Measurements from ENCODE around the gene SMPDL3A. TPM values are rescaled to one million over a fixed set of nuclear protein-coding genes. Genes with fewer than 3 reads are reported as not detected.

Gene SMPDL3A
- total and polyA plus RNA-seq, 2 of the 8 experiments (the other 6 are each of a cell fraction or from before 2014, with no cell fraction given), result 3.5 to 3.9 TPM

- no peaks in the 10 kb centered on the region for H3K36me3 ChIP-seq (ENCODE audit: control insufficient read depth in 2 of 4, insufficient read depth in 4 of 4, low read length in 3 of 4)
- WGBS, 2 experiments (ENCODE audit: extremely low coverage in 1 of 2, insufficient coverage in 1 of 2, insufficient read length in 1 of 2, insufficient replicate concordance in 2 of 2, low coverage in 1 of 2, low lambda C conversion rate in 2 of 2, missing lambda C conversion rate in 1 of 2), result 95% methylated on average over 4 of the region's 4 CpGs; no CpG with 5 or more reads in 1 of the 2 experiments
- no peak for TF ChIP-seq YY1 (IDR thresholded peaks at IDR 0.05; ENCODE audit: low read depth, low read length)
- TF ChIP-seq NRF1 (IDR thresholded peaks at IDR 0.05; ENCODE audit: low read depth, low read length), result no peak
- no peak for TF ChIP-seq ATF3 (IDR thresholded peaks at IDR 0.05; ENCODE audit: insufficient read depth, low read depth, low read length)
- no peak for TF ChIP-seq HDAC2 (IDR thresholded peaks at IDR 0.05; ENCODE audit: borderline replicate concordance in 1 of 2, low read depth in 2 of 2, low read length in 2 of 2)
- no peak for TF ChIP-seq USF2 (IDR thresholded peaks at IDR 0.05; ENCODE audit: low read length)
- TF ChIP-seq POLR2A (IDR thresholded peaks at IDR 0.05; ENCODE audit: control extremely low read depth in 1 of 2, low read depth in 2 of 2, low read length in 2 of 2), result no peak
- no peak for TF ChIP-seq NANOG (IDR thresholded peaks at IDR 0.05; ENCODE audit: insufficient read depth, low read depth, low read length, poor library complexity, severe bottlenecking)
- TF ChIP-seq JUND (IDR thresholded peaks at IDR 0.05; ENCODE audit: low read length), result no peak
- no peak for TF ChIP-seq PHF8 (conservative IDR thresholded peaks at IDR 0.05; ENCODE audit: low read depth, low read length)
- no peak for TF ChIP-seq RFX5 (IDR thresholded peaks at IDR 0.05; ENCODE audit: borderline replicate concordance, low read depth, low read length)
- no peak for TF ChIP-seq HDAC6 (IDR thresholded peaks at IDR 0.05; ENCODE audit: low read depth, low read length)
- TF ChIP-seq JUN (IDR thresholded peaks at IDR 0.05; ENCODE audit: low read depth, low read length), result no peak
These were observed 39.5 kb upstream of the SMPDL3A start for GRCh38 chr6:122749451-122750050.

More at GRCh38 chr6:122749451-122750050, 39.5 kb upstream of the SMPDL3A start:
- Histone ChIP-seq H3K79me2 (ENCODE audit: control insufficient read depth in 1 of 2, insufficient read depth in 2 of 2, low read length in 2 of 2) (no peaks in the 10 kb centered on the region), H2AK5ac (ENCODE audit: low read depth, low read length) (no peak overlapping the region), H3K14ac (ENCODE audit: insufficient read length) (no peak overlapping the region), H2BK20ac (ENCODE audit: low read length) (no peak overlapping the region), H4K5ac (ENCODE audit: insufficient read length, low read depth, low read length) (no peak overlapping the region), H3K4ac (replicated peaks; ENCODE audit: insufficient read length, low read depth, low read length) (no peak overlapping the region), H3K9ac (replicated peaks in 1 of 4; ENCODE audit: extremely low read depth in 1 of 4, low read depth in 3 of 4, low read length in 3 of 4) (no peak overlapping the region), H2BK12ac (ENCODE audit: low read depth, low read length) (no peak overlapping the region), H3K23ac (ENCODE audit: insufficient read length) (no peak overlapping the region), H3K27me3 (replicated peaks in 1 of 4; ENCODE audit: control insufficient read depth in 3 of 4, extremely low read depth in 1 of 4, insufficient read depth in 3 of 4, low read length in 3 of 4) (0 out of 7 replicates have a peak, but pooled peaks cover 0 to 1% (median 0%) of the 10 kb centered on the region in 4 experiments), H3K56ac (replicated peaks; ENCODE audit: insufficient read length, low read depth, low read length) (no peak overlapping the region), H3K9me3 (ENCODE audit: insufficient read depth in 2 of 2, low read depth in 1 of 2, low read length in 1 of 2) (peaks cover 3% of the 10 kb centered on the region in 2 experiments; a peak in 1 of 4 replicates), H4K91ac (replicated peaks; ENCODE audit: insufficient read length, low read length) (no peak overlapping the region), H2BK15ac (ENCODE audit: low read length) (no peak overlapping the region), H3K23me2 (ENCODE audit: low read depth, low read length) (no peaks in the 10 kb centered on the region), H3K18ac (ENCODE audit: extremely low read depth, low read length) (no peak overlapping the region), H4K8ac (ENCODE audit: extremely low read depth, insufficient read depth, low read length) (no peak overlapping the region), H4K20me1 (replicated peaks in 1 of 2; ENCODE audit: control insufficient read depth in 1 of 2, insufficient read depth in 2 of 2, low read length in 2 of 2) (no peaks in the 10 kb centered on the region), H2BK120ac (replicated peaks; ENCODE audit: low read depth, low read length) (no peak overlapping the region), H3K79me1 (ENCODE audit: low read depth, low read length) (no peaks in the 10 kb centered on the region), H3K4me3 (ENCODE audit: extremely low read depth in 1 of 4, insufficient read depth in 2 of 4, low read depth in 3 of 4, low read length in 4 of 4) (no peak overlapping the region), H2AFZ (ENCODE audit: low read length) (no peak overlapping the region), H2BK5ac (ENCODE audit: low read depth, low read length) (no peak overlapping the region), H3K4me1 (replicated peaks in 1 of 4; ENCODE audit: control insufficient read depth in 3 of 4, insufficient read depth in 4 of 4, low read length in 3 of 4) (peaks cover 0 to 4% (median 1%) of the 10 kb centered on the region in 4 experiments; a peak in 1 of 7 replicates), H3K27ac (ENCODE audit: low read depth, low read length) (no peak overlapping the region), H3K4me2 (ENCODE audit: insufficient read depth in 1 of 2, low read depth in 2 of 2, low read length in 2 of 2) (no peak overlapping the region)
- ChIA-PET POLR2A (ENCODE audit: partially characterized antibody) (no interaction called here), CTCF (ENCODE audit: partially characterized antibody) (interaction anchor here (0.7 to 2.3 kb wide), 5 partner anchors 9 to 120 kb away, joined by 3 to 5 read pairs (median 3); partner anchors contain the start of gene SMPDL3A)
- DNase-seq (ENCODE audit: low read depth in 1 of 2, low spot score in 2 of 2) (no peak), FAIRE-seq (no peak)

All from H1 (cell line).